Frontal cortex (tissue), 4 donors: ENCODE results near the gene CES2. TPM values are rescaled to one million over a fixed set of nuclear protein-coding genes. Genes with fewer than 3 reads are reported as not detected.
"Not testable (repeated sequence)": the region's sequence is repeated elsewhere in the genome, so short reads cannot be mapped to it uniquely, and the experiment has no call there.

Experiments used
- DNase-seq, 2 donors: peaks; one replicate each; pipeline ENCODE4 v3.0.0; 2012; ENCODE audit warnings: low spot score in 2 of 2
- FAIRE-seq: peaks from 2 replicates; lab custom pipeline; 2012; peaks lifted over from hg19 to GRCh38; lab: Jason Lieb, UNC
- total RNA-seq: library from RNA; depleted of rRNA; stranded (reverse); fragments of >200 nt; gene quantifications from one replicate; pipeline ENCODE4 v1.2.3, GENCODE V29; 2014
- donor health status: control.
- donor health status: control.
- donor health status: control.

CES2 gene
- total RNA-seq, 1 donor from 2014 or later: 22.8 TPM

DNA sequence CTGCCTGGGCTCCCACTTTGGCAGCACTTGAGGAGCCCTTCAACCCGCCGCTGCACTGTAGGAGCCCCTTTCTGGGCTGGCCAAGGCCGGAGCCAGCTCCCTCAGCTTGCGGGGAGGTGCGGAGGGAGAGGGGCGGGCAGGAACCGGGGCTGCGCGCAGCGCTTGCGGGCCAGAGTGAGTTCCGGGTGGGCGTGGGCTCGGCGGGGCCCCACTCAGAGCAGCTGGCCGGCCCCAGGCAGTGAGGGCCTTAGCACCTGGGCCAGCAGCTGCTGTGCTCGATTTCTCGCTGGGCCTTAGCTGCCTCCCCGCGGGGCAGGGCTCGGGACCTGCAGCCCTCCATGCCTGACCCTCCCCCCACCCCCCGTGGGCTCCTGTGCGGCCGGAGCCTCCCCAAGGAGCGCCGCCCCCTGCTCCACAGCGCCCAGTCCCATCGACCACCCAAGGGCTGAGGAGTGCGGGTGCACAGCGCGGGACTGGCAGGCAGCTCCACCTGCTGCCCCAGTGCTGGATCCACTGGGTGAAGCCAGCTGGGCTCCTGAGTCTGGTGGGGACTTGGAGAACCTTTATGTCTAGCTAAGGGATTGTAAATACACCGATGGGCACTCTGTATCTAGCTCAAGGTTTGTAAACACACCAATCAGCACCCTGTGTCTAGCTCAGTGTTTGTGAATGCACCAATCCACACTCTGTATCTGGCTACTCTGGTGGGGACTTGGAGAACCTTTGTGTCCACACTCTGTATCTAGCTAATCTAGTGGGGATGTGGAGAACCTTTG, 39.0 kb downstream of the CES2 start:
- DNase-seq, FAIRE-seq: not testable (repeated sequence)

DNA sequence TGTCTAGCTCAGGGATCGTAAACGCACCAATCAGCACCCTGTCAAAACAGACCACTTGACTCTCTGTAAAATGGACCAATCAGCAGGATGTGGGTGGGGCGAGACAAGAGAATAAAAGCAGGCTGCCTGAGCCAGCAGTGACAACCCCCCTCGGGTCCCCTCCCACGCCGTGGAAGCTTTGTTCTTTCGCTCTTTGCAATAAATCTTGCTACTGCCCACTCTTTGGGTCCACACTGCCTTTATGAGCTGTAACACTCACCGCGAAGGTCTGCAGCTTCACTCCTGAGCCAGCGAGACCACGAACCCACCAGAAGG, 39.6 kb downstream of the CES2 start:
- not testable (repeated sequence) for FAIRE-seq, DNase-seq

DNA sequence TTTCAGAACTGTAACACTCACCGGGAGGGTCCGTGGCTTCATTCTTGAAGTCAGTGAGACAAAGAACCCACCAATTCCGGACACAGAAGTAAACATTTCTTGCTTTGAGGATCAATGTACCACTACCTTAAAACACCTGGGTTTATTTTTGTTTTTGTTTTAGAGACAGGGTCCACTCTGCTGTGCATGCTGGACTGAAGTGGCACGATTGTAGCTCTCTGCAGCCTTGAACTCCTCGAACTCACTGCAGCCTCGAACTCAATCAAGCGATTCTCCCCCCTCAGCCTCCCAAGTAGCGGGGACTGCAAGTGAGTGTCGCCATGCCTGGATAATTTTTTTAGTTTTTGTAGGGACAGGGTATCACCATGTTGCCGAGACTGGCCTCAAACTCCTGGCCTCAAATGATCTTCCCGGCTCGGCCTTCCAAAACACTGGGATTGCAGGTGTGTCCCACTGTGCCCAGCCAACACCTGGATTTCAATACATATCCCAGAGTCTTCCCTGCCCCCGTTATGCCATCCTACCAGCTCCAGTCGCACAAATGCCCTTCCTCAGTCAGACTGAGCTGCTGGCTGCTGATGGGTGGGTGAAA, 40.1 kb downstream of the CES2 start:
- FAIRE-seq (no peak), DNase-seq (no peak)

DNA sequence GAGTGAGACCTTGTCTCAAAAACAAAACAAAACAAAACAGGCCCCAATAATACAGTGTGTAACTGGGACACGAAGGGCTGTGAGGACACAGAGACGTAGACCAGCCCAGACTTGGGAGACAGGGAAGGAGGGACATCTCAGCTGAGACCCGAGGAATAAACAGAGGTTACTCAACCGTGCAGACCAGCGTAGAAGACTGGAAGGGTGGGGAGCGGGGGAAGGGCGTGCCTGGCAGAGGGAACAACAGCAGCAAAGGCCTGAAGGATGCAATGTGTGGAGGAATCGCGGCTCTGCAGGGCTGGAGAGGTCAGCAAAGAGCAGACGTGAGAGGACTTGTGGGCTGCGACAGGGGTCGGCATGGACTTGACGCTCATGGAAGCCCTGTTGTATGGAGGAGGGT, 41.4 kb downstream of the CES2 start:
- no peak for DNase-seq

DNA sequence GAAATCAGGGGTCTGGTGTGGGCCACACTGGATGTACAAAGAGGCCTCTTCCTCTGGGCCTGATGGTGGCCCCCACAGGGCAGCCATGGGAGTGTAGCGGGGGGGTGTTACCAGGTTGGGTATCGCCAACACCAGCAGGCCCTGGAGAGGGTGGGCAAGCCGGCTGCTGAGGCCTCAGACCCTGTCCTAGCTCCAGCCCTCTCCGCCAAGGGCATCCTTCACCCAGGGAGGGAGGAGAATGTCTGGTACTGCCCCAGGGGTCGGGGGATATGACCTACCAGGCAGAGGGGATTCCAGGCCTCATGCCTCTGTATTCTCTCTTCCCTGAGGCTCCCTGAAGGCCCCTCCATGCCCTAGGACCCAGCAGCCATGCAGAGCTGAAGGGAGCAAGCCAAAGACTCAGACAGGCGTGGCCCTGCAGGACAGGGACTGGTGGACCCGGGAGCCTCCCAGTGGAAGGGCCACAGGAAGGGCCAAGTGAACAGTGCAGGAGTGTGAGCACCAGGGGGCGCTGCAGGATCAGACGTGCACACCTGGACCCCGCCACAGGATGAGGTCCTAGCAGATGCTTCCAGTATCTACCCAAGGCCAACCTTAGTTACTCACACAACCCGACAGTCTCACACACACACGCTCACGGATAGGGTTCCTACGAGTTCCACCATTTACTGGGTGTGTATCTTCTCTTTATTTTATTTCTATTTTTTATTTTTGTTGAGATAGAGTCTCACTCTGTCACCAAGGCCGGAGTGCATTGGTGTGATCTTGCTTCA, 42.2 kb downstream of the CES2 start:
- DNase-seq (peak; percentile 80 to 89), FAIRE-seq (no peak)

More for the DNA sequence above, 41.4 kb downstream of the CES2 start:
- no peak for FAIRE-seq

DNA sequence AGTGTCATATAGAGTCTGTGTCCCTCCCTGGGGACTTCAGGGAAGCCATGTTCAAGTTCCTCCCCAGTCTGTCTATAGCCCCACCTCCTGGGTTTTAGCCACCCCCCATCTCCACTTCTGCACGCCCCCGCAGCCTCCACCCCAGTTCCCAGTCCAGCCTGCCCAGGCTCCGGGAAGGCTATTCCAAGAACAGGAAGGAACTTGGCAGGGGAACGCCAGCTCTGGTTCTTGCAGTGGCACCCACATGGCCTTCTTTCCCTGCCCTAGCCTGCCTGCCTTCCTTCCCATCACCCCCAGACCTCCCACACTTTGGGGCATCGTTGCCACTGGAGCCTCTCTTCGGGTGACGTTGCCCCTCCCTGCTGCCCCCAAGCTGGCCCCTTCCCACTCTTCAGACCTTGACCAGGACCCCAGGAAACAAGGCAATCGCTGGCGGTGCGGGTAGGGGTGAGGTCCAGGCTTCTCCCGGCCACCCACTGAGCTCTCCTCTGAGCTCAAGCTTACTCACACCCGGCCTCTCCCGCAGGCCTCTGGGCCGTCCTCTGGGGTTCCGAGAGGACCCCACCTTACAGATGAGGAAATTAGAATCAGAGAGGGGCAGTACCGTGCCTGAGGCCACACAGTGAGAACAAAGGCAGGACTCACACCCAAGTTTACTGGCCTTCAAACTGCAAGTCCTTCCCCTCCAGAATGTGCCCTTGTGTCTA, 43.8 kb downstream of the CES2 start:
- DNase-seq: no peak
- FAIRE-seq: no peak

DNA sequence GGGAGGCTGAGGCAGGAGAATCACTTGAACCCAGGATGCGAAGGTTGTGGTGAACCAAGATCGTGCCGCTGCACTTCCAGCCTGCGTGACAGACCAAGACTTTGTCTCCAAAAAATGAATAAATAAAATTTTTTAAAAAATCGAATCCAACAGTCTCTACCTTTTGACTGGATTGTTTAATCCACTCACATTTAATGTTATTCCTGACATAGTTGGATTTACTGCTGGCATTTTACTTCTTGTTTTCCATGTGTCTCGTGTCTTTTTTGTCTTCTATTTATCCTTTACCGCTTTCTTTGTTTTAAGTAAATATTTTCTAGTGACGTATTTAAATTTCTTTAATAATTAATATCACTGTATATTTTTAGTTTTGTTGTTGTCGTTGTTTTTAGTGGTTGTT, 47.7 kb downstream of the CES2 start:
- no peak for FAIRE-seq
- DNase-seq: no peak

DNA sequence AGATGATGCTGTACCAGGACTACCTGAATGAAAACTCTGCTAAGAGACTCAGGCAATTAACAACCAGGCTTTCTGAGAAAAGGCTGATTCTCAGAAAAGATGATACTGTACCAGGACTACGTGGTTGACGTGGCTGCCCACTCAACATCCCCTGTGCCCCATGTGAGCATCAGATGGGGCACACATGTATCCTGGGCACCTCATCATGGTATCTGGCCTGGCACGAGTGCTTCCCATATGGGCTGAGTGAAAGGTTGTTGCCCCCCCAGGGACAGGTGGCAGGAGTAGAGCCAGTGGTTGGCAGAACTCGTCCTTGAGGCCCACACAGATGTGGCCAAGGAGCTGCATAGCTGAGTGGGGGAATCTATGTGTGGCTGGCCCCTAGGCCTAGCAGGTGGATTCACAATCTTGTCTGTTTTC, 49.6 kb downstream of the CES2 start:
- FAIRE-seq (no peak), DNase-seq (no peak)

DNA sequence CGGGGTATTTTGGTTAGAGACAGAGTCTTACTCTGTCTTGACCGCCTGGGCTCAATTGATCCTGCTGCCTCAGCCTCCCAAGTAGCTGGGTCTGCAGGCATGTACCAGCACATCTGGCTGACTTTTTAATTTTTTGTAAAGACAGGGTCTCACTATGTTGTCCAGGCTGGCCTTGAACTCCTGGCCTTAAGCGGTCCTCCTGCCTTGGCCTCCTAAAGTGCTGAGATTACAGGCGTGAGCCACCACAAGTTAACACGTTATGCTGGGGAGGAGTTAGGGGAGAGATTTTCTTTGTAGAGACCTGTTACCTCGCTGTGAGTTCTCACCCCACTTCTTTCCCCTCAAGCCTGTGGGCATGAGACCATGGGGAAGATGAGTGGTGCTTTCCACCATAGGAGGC, 51.2 kb downstream of the CES2 start:
- FAIRE-seq (no peak), DNase-seq (no peak)

DNA sequence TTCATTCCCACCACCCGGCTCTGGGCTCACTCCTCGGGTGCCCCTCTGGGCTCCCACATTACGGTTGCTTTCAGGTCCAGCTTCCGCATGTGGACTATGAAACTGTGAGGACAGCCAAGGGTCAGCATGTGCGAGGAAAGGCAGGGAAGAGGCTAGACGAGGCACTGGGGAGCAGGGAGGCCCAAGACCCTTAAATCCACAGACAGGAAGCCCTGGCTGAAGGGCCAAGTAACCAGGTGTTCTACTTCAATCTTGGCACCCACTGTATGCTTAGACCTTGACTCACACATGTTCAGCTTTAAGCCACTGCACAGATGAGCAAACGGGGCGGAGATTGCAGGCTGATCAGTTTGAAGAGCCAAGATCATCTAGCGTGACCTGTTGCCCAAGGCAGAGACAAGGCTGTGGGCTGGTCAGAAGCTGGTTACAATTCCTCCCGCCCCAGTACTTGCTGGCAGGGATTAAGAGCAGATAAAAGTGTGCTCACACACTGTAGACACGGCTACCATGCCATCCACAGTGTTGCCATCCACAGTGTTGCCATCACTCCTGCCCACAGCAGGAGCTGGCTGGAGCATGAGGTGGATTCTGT, 53.0 kb downstream of the CES2 start, which contains the start of gene CES4A:
Gene CES4A (plus strand): TSS at position 393 of the 592 bp plus-strand sequence. CDS start 184 bp downstream, at position 577.
- DNase-seq (no peak), FAIRE-seq (no peak)

DNA sequence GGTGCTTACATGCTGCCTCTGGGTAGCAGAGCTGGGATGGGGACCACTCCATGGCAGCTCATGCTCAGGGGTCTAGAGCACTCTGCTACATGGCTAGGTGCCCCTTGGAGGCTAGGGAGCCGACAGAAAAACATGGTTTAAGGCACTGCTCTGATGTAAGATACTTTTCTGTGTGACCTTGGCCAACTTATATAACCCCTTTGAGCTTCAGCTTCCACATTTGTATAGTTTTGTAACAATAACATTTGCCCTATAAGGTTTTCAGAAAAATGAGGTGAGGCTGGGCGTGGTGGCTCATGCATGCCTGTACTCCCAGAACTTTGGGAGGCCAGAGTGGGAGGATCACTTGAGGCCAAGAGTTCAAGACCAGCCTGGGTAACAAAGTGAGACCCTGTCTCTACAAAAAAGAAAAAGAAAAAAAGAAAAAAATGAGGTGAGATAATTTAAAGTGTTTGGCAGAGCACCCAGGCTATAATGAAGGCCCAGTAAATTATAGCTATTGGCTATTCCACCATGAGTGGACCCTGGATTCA, 56.3 kb downstream of the CES2 start:
- DNase-seq (no peak), FAIRE-seq (no peak)

DNA sequence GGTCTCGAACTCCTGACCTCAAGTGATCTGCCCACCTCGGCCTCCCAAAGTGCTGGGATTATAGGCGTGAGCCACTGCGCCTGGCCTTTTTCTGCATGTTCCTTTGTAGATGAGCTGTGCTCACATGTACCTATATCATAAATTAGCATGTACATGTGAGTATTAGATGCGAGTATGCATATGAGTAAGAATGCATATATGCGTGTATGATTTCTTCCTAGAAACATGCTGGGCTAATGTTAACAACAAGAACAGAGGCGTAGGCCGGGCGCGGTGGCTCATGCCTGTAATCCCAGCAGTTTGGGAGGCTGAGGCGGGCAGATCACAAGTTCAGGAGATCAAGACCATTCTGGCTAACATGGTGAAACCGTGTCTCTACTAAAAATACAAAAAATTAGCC, 58.2 kb downstream of the CES2 start:
- DNase-seq, FAIRE-seq: not testable (repeated sequence)

Other genes starting within 250 kb of the CES2 start
- 51.0 TPM for gene CMTM4, start 238.8 kb upstream of the CES2 start, total RNA-seq
- 183 TPM for gene DYNC1LI2, start 183.9 kb upstream of the CES2 start, total RNA-seq
- gene TERB1, start 133.9 kb upstream of the CES2 start, total RNA-seq: 0.41 TPM
- 110 TPM for gene NAE1, start 104.5 kb upstream of the CES2 start, total RNA-seq
- gene CA7, start 91.1 kb upstream of the CES2 start, total RNA-seq: not detected
- 8.6 TPM for gene PDP2, start 55.0 kb upstream of the CES2 start, total RNA-seq
- gene CDH16, start 16.6 kb upstream of the CES2 start, total RNA-seq: not detected
- 2.4 TPM for gene RRAD, start 10.0 kb upstream of the CES2 start, total RNA-seq
- gene CIAO2B, start 1.1 kb upstream of the CES2 start, total RNA-seq: 105 TPM
- under 0.01 TPM for gene CES3, start 25.8 kb downstream of the CES2 start, total RNA-seq
- gene CES4A, start 53.1 kb downstream of the CES2 start, total RNA-seq: 9.0 TPM
- gene CBFB, start 93.6 kb downstream of the CES2 start, total RNA-seq: 55.0 TPM
- gene PHAF1, start 174.4 kb downstream of the CES2 start, total RNA-seq: 17.1 TPM
- gene B3GNT9, start 215.5 kb downstream of the CES2 start, total RNA-seq: 1.2 TPM
- 0.82 TPM for gene TRADD, start 224.4 kb downstream of the CES2 start, total RNA-seq
- 0.82 TPM for gene FBXL8, start 224.4 kb downstream of the CES2 start, total RNA-seq
- gene HSF4, start 229.2 kb downstream of the CES2 start, total RNA-seq: 3.7 TPM
- 3.7 TPM for gene NOL3, start 235.0 kb downstream of the CES2 start, total RNA-seq
- gene MATCAP1, start 248.4 kb downstream of the CES2 start, total RNA-seq: 52.2 TPM